HL-60 (cell line): ENCODE measurements around the gene ATP8B4.

Experiments used
- DNase-seq, 2 experiments: peaks; one replicate each; pipeline ENCODE4 v3.0.0-alpha.2; 2010 to 2020; ENCODE audit warnings: low read depth in 1 of 2, low spot score in 1 of 2
- H3K27ac ChIP-seq: fragments of 250-450 bp; sonication (Bioruptor Pico); replicated peaks from 2 replicates; pipeline ENCODE4 v1.5.1; 2020; ENCODE audit warnings: mild to moderate bottlenecking, moderate library complexity
- H3K27me3 ChIP-seq: fragments of 250-450 bp; sonication (Bioruptor Pico); 2 replicates; pipeline ENCODE4 v1.5.1; 2021; ENCODE audit warnings: mild to moderate bottlenecking, moderate library complexity; ENCODE audit not compliant: insufficient read depth, poor library complexity, severe bottlenecking
- H3K4me3 ChIP-seq: replicated peaks from 2 replicates; pipeline ENCODE4 v1.5.1; 2011; ENCODE audit warnings: mild to moderate bottlenecking, control low read depth, low read length; ENCODE audit not compliant: insufficient read depth
- CTCF ChIP-seq: IDR thresholded peaks from one replicate; pipeline ENCODE4 v1.5.1; 2011; ENCODE audit warnings: low read length, control low read depth, inconsistent platforms; ENCODE audit not compliant: insufficient read depth
- GABPA ChIP-seq: IDR thresholded peaks from 2 replicates; pipeline ENCODE4 v1.6.1; 2012; ENCODE audit warnings: low read depth
- POLR2AphosphoS5 ChIP-seq: IDR thresholded peaks from 2 replicates; pipeline ENCODE4 v1.6.1; 2012; ENCODE audit warnings: low read depth
- REST ChIP-seq: IDR thresholded peaks from 2 replicates; pipeline ENCODE4 v1.6.1; 2012; ENCODE audit warnings: low read depth; ENCODE audit not compliant: insufficient replicate concordance
- SPI1 ChIP-seq: IDR thresholded peaks from 2 replicates; pipeline ENCODE4 v1.6.1; 2012; ENCODE audit warnings: low read depth, mild to moderate bottlenecking, borderline replicate concordance

ATP8B4 gene

GRCh38 chr15:49991587-49991986, 127.4 kb downstream of the ATP8B4 start:
- Histone ChIP-seq H3K4me3 (no peak overlapping the region), H3K27me3 (no peaks in the 10 kb centered on the region), H3K27ac (no peak overlapping the region)
- TF ChIP-seq REST (no peak), CTCF (no peak), GABPA (no peak), SPI1 (no peak), POLR2AphosphoS5 (no peak)
- DNase-seq, result no peak

- TF ChIP-seq CTCF, result no peak
- no peak for TF ChIP-seq SPI1
- no peak for TF ChIP-seq POLR2AphosphoS5
- Histone ChIP-seq H3K27me3 (no peaks in the 10 kb centered on the region), H3K27ac (no peak overlapping the region), H3K4me3 (no peak overlapping the region)
- DNase-seq, result no peak
Observed at GRCh38 chr15:49990835-49991545, 128.0 kb downstream of the ATP8B4 start.

- H3K27me3 ChIP-seq, result no peaks in the 10 kb centered on the region
- no peak overlapping the region for H3K4me3 ChIP-seq
- TF ChIP-seq POLR2AphosphoS5, result no peak
- peak; percentile 86 for TF ChIP-seq SPI1
- DNase-seq, result peak in 1 of 2 experiments; percentile 21
- H3K27ac ChIP-seq, result no peak overlapping the region
Observed at GRCh38 chr15:49989498-49989897, 129.5 kb downstream of the ATP8B4 start.

GRCh38 chr15:49988766-49989165, 130.3 kb downstream of the ATP8B4 start:
- no peak overlapping the region for H3K27ac ChIP-seq
- TF ChIP-seq GABPA, result no peak
- no peak for TF ChIP-seq REST
- no peak for TF ChIP-seq CTCF
- TF ChIP-seq POLR2AphosphoS5, result no peak
- TF ChIP-seq SPI1, result no peak

More at GRCh38 chr15:49988766-49989165, 130.3 kb downstream of the ATP8B4 start:
- Histone ChIP-seq H3K4me3 (no peak overlapping the region), H3K27me3 (no peaks in the 10 kb centered on the region)
- no peak for DNase-seq
